GM12878 (cell line): ENCODE results near the gene FBXW7. TPM values are rescaled to one million over a fixed set of nuclear protein-coding genes. Genes with fewer than 3 reads are reported as not detected.

Experiments
- CHD4 ChIP-seq: fragments of 200-600 bp; sonication (generic); IDR thresholded peaks from 2 replicates; pipeline ENCODE4 v1.6.1; 2016; ENCODE audit warnings: mild to moderate bottlenecking
- CUX1 ChIP-seq: IDR thresholded peaks from 2 replicates; pipeline ENCODE4 v1.6.1; 2012; ENCODE audit warnings: improper control_type of control experiment, low read depth, low read length; ENCODE audit not compliant: insufficient replicate concordance
- E2F4 ChIP-seq: IDR thresholded peaks from 2 replicates; pipeline ENCODE4 v1.6.1; 2012; ENCODE audit warnings: low read depth, low read length, improper control_type of control experiment
- EP300 ChIP-seq, 2 experiments: fragments of 150-350 bp in 1 of 2; IDR thresholded peaks; 2 replicates each; pipeline ENCODE4 v1.6.1; 2011 to 2012; ENCODE audit warnings: low read depth in 2 of 2, low read length in 2 of 2, borderline replicate concordance in 1 of 2, improper control_type of control experiment in 1 of 2, inconsistent platforms in 1 of 2; ENCODE audit not compliant: control insufficient read depth in 1 of 2
- ESRRA ChIP-seq: IDR thresholded peaks from 2 replicates; pipeline ENCODE4 v1.6.1; 2012; ENCODE audit warnings: mild to moderate bottlenecking, low read length, improper control_type of control experiment
- FOS ChIP-seq: IDR thresholded peaks from 3 replicates; pipeline ENCODE4 v1.6.1; 2011; ENCODE audit warnings: borderline replicate concordance; ENCODE audit not compliant: insufficient read length; ENCODE audit errors: extremely low read depth
- GATAD2B ChIP-seq: fragments of 450-650 bp; conservative IDR thresholded peaks from 2 replicates; pipeline ENCODE4 v1.6.1; 2017; ENCODE audit warnings: low read depth, mild to moderate bottlenecking, moderate library complexity
- HDGF ChIP-seq: fragments of 450-650 bp; IDR thresholded peaks from 2 replicates; pipeline ENCODE4 v1.6.1; 2016; ENCODE audit warnings: antibody characterized with exemption
- NFYB ChIP-seq: IDR thresholded peaks from 2 replicates; pipeline ENCODE4 v1.6.1; 2011; ENCODE audit warnings: low read depth, mild to moderate bottlenecking, low read length, improper control_type of control experiment, moderate library complexity; ENCODE audit not compliant: insufficient read depth
- SIN3A ChIP-seq: IDR thresholded peaks from 2 replicates; pipeline ENCODE4 v1.6.1; 2012; ENCODE audit warnings: low read depth, low read length, improper control_type of control experiment
- USF1 ChIP-seq: IDR thresholded peaks from 2 replicates; pipeline ENCODE4 v1.6.1; 2011; ENCODE audit warnings: borderline replicate concordance, low read depth, mild to moderate bottlenecking, moderate library complexity, mixed read lengths, low read length; ENCODE audit not compliant: insufficient read depth; ENCODE audit errors: extremely low read length
- USF2 ChIP-seq: IDR thresholded peaks from 2 replicates; pipeline ENCODE4 v1.6.1; 2011; ENCODE audit warnings: low read depth, low read length, improper control_type of control experiment, borderline replicate concordance
- ZBED1 ChIP-seq: IDR thresholded peaks from 2 replicates; pipeline ENCODE4 v1.6.1; 2016; ENCODE audit warnings: borderline replicate concordance
- ZBTB11 ChIP-seq: fragments of 450-650 bp; formaldehyde crosslinking; IDR thresholded peaks from 2 replicates; pipeline ENCODE4 v1.5.0; 2022; ENCODE audit warnings: mild to moderate bottlenecking, missing genetic modification characterization
- ZBTB33 ChIP-seq: fragments of 450-650 bp; IDR thresholded peaks from 2 replicates; pipeline ENCODE4 v1.6.1; 2017; ENCODE audit warnings: mild to moderate bottlenecking
- ZNF622 ChIP-seq: fragments of 450-650 bp; IDR thresholded peaks from 2 replicates; pipeline ENCODE4 v1.6.1; 2017; ENCODE audit warnings: mild to moderate bottlenecking, inconsistent platforms
- polyA plus RNA-seq, 11 experiments: library from polyadenylated mRNA; depleted of rRNA in 4 of 11; unstranded in 6 of 11; stranded (reverse) in 5 of 11; fragments of >200 nt; fragmentation: Nextera tagmentation in 4 of 11; fragmentation: Illumina TruSeq in 1 of 11; extraction: Ambion mirVana in 4 of 11; extraction: Trizol in 1 of 11; gene quantifications; 1 replicate in 1 of 11; 2 replicates in 10 of 11; pipeline versions ENCODE4 v1.2.1 to v1.2.3, GENCODE V29; 2011 to 2016; ENCODE audit warnings: inconsistent platforms in 2 of 11, missing spikeins in 2 of 11, low read depth in 1 of 11
- total RNA-seq, 4 experiments: library from RNA; depleted of rRNA in 3 of 4; stranded (reverse); fragments of >200 nt in 3 of 4; fragmentation: Illumina TruSeq in 1 of 4; extraction: Trizol in 1 of 4; gene quantifications; 2 replicates each; pipeline versions ENCODE4 v1.2.1 to v1.2.3, GENCODE V29; 2013 to 2021

FBXW7 gene
- total and polyA plus RNA-seq, 10 of the 15 experiments (the other 5 are each of a cell fraction or from before 2014, with no cell fraction given), result 35.8 to 118 (median 47.2) TPM

GRCh38 chr4:152540293-152540674, 4.4 kb upstream of the FBXW7 start (continued):
- no peak for TF ChIP-seq USF2
- TF ChIP-seq SIN3A, result no peak
- no peak for TF ChIP-seq ZNF622
- TF ChIP-seq ZBTB11 (CRISPR knock-in tag), result no peak
- no peak for TF ChIP-seq FOS
- TF ChIP-seq ZBTB33, result no peak
- TF ChIP-seq USF1, result no peak
- no peak for TF ChIP-seq EP300 (IDR thresholded peaks at IDR 0.05; ENCODE audit: borderline replicate concordance in 1 of 2, control insufficient read depth in 1 of 2, low read depth in 2 of 2, low read length in 2 of 2)
- no peak for TF ChIP-seq CUX1
- no peak for TF ChIP-seq GATAD2B
- TF ChIP-seq ESRRA, result no peak
- no peak for TF ChIP-seq HDGF
- TF ChIP-seq E2F4, result no peak
- TF ChIP-seq CHD4, result no peak
- peak; percentile 41; the same call in 1 of the 2 replicates for TF ChIP-seq NFYB
- no peak for TF ChIP-seq ZBED1
